ENCODE results near the gene MAX. TPM values are rescaled to one million over a fixed set of nuclear protein-coding genes. Genes with fewer than 3 reads are reported as not detected.

Gene MAX
- total and polyA plus RNA-seq, 2 of the 13 experiments (the other 11 are each of a cell fraction or from before 2014, with no cell fraction given) = 28.5 to 29.3 TPM

GRCh38 chr14:65079768-65080167 is 22.5 kb downstream of the MAX start:
- ChIA-PET POLR2A (no interaction called here), CTCF (ENCODE audit: low intra/inter-chr PET ratio, low total read pairs) (no interaction called here)
- Histone ChIP-seq H3K79me2 (ENCODE audit: insufficient read depth, low read length) (no peaks in the 10 kb centered on the region), H3K9ac (ENCODE audit: insufficient read depth, low read depth, low read length) (no peak overlapping the region), H3K36me3 (replicated peaks in 1 of 2; ENCODE audit: control insufficient read depth in 1 of 2, insufficient read depth in 2 of 2, low read length in 2 of 2) (peaks cover 13 to 77% of the 10 kb centered on the region in 2 experiments), H3K4me1 (ENCODE audit: insufficient read depth, low read length) (peaks cover 15% of the 10 kb centered on the region), H3K27me3 (ENCODE audit: control insufficient read depth in 1 of 2, insufficient read depth in 2 of 2, low read length in 2 of 2) (no peaks in the 10 kb centered on the region), H4K20me1 (ENCODE audit: insufficient read depth, low read length) (0 out of 2 replicates have a peak, but pooled peaks cover 5% of the 10 kb centered on the region), H3K27ac (ENCODE audit: extremely low read length, insufficient read depth, low read length) (no peak overlapping the region), H3K4me2 (ENCODE audit: low read depth, low read length) (no peak overlapping the region), H3K9me3 (ENCODE audit: low read length) (no peaks in the 10 kb centered on the region), H3K4me3 (replicated peaks in 1 of 3; ENCODE audit: insufficient read depth in 1 of 3, low read depth in 2 of 3, low read length in 3 of 3) (no peak overlapping the region), H2AFZ (ENCODE audit: low read length) (no peak overlapping the region)
- no peak for TF ChIP-seq SIX1 (CRISPR knock-in tag; IDR thresholded peaks at IDR 0.05; ENCODE audit: borderline replicate concordance)
- no peak for TF ChIP-seq ZNF788 (CRISPR knock-in tag; IDR thresholded peaks at IDR 0.05; ENCODE audit: borderline replicate concordance)
- no peak for TF ChIP-seq CTCF (CRISPR knock-in tag; IDR thresholded peaks at IDR 0.05)
- TF ChIP-seq ZNF740 (CRISPR knock-in tag; IDR thresholded peaks at IDR 0.05) = no peak
- no peak for TF ChIP-seq CSRNP2 (CRISPR knock-in tag; conservative IDR thresholded peaks at IDR 0.05; ENCODE audit: low read depth)
- TF ChIP-seq ZBTB42 (CRISPR knock-in tag; IDR thresholded peaks at IDR 0.05) = no peak
- no peak for TF ChIP-seq RARA (CRISPR knock-in tag; IDR thresholded peaks at IDR 0.05)
- TF ChIP-seq PCBP1 (IDR thresholded peaks at IDR 0.05; ENCODE audit: borderline replicate concordance, low read depth, low read length) = no peak
- no peak for TF ChIP-seq ZNF619 (CRISPR knock-in tag; IDR thresholded peaks at IDR 0.05)
- TF ChIP-seq FUBP1 (CRISPR knock-in tag; IDR thresholded peaks at IDR 0.05; ENCODE audit: borderline replicate concordance) = no peak
- FAIRE-seq = no peak
- ATAC-seq = no peak
- 96% methylated on average over 5 of the region's 5 CpGs for WGBS (ENCODE audit: low lambda C conversion rate)
- no peak for DNase-seq (ENCODE audit: low spot score)
- in situ Hi-C loops (cut with HindIII; ENCODE audit: extremely low pct_ligation_motif_present, low pct_unique_long_range_greater_than_20kb) = no loop called here
- BruUV-seq (replicated peaks) = no TSS peak
- intact Hi-C loops (cut with micrococcal nuclease; ENCODE audit: unreplicated experiment) = no loop called here

Measured in HepG2 (cell line).